ENCODE data around the gene SMPD4.
"Not testable (repeated sequence)": the region's sequence is repeated elsewhere in the genome, so short reads cannot be mapped to it uniquely, and the experiment has no call there.

GRCh38 chr2:130192451-130192850 is 11.0 kb upstream of the SMPD4 start:
- TF ChIP-seq CTCF, POLR2A (IDR thresholded peaks at IDR 0.05): not testable (repeated sequence)

Data from lower leg skin (tissue), 3 donors.